Measurements from ENCODE around the gene SLC25A53.
"Not testable (repeated sequence)": the region's sequence is repeated elsewhere in the genome, so short reads cannot be mapped to it uniquely, and the experiment has no call there.

SLC25A53 gene

DNA sequence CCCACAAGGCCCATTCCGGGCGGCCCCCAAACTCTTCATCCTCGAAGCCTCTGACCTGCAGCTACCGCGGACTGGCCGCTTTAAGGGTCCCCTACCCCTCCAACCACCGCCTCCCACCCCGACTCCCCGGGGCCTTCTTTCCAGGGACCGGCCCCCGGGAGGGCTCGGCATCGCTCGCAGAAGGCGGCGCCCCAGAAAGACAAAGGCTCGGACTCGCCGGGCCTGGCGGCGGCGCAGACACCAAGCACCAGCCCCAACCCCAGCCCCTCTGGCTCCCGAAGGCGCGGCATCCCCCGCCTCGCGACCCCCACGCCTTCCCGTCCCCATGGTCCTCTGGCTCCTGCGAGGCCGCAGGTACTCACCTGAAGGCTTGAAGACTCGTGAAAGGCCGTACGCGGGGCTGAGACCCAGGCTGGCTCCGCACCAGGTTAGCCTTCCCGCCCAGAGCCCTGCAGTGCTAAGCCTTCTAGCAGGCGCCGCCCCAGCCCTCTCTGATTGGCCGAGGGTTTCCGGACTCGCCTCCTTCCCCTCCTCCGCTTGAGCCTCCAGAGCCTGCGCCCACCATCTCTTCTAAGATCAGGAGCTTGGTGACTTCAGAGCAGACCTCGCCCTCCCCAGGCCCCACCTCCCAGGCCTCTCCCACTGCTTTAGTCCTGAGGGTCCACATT is 80.9 kb downstream of the SLC25A53 start, which contains the start of gene TMSB15C:
Gene TMSB15C, minus strand, starts transcription at position 459 of the 668 bp plus-strand sequence.
- DNase-seq (ENCODE audit: low read depth): not testable (repeated sequence)

DNA sequence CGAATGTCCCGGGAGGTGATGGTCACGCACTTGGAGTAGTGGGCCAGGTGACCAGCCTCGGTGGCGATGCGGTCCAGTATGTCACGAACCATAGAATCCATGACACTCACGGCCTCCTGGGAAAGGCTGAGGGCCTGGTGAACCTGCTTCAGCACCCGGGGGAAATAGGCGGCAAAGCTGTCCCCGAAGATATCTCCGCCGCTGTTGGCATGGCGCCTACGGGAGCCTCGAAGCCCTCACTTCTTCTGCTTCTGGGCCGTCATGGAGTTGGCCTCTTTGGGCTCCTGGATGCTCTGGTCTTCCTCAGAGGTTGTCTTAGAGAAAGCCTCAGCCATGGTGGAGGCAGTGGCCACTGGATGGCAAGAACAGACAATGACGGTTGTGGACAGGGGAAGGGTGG is 94.2 kb downstream of the SLC25A53 start:
- DNase-seq (ENCODE audit: low read depth): not testable (repeated sequence)

DNA sequence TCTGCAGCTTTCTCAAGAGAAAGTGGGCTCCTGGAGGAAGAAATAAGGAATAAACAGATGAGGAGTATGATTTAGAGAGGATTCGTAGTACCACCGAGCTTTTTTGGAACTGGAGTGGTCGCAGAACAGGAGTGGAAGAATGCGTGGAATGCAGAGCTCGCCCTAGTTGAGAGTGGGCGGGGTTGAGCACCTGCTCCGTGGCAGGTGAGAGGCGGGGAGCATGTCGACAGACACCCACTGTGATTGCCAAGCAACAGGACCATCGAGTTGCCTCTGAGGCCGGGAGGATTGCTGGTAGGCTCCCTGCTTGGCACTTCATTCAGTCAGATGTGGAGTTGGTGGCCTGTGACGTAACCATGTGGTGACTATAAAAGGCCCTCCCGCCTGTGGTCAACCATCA is 101.9 kb downstream of the SLC25A53 start:
- not testable (repeated sequence) for DNase-seq (ENCODE audit: low read depth)
